ENCODE results near the gene GRIFIN.

The GRIFIN gene

DNA sequence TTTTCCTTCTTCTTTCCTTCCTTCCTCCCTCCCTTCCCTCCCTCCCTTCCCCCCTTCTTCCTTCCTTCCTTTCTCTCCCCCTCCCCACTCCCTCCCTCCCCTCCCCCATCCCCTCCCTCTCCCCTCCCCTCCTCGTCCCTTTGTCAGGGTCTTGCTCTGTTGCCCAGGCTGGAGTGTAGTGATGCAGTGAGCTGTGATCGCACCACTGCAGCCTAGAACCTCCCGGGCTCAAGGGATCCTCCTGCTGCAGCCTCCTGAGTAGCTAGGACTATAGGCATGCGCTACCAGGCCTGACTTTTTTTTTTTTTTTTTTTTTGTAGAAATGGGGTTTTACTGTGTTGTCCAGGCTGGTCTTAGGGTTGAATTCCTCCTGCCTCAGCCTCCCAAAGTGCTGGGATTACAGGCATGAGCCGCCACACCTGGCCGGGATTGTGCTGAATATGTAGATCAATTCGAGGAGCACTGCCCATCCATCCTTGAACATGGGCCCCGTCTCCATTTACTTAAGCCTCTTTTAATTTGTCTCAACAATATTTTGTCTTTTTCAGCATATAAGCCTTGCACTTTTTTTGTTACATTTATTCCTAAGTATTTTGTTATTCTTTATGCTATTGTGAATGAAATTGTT is 23.4 kb downstream of the GRIFIN start:
- DNase-seq, result no peak

DNA sequence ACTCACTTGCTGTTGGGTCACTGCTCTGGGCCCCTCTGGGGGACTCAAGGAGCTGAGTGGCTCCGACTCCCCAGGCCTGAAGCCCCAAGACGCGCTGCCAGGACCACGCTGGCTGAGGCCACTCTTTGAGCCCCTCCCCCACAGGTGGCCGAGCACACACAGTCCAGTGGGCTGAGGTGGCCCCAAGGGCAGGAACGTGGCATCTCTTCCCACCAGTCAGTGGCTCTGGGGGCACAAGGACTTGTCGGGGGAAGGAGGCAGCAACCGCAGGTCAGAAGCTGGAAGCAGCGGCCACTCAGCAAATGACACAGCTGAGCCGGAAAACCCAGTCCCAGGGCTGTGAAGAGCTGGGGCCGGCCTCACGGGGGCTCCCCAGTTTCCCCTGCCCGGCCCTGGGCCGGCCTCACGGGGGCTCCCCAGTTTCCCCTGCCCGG is 24.1 kb downstream of the GRIFIN start:
- peak; percentile 69 for DNase-seq

DNA sequence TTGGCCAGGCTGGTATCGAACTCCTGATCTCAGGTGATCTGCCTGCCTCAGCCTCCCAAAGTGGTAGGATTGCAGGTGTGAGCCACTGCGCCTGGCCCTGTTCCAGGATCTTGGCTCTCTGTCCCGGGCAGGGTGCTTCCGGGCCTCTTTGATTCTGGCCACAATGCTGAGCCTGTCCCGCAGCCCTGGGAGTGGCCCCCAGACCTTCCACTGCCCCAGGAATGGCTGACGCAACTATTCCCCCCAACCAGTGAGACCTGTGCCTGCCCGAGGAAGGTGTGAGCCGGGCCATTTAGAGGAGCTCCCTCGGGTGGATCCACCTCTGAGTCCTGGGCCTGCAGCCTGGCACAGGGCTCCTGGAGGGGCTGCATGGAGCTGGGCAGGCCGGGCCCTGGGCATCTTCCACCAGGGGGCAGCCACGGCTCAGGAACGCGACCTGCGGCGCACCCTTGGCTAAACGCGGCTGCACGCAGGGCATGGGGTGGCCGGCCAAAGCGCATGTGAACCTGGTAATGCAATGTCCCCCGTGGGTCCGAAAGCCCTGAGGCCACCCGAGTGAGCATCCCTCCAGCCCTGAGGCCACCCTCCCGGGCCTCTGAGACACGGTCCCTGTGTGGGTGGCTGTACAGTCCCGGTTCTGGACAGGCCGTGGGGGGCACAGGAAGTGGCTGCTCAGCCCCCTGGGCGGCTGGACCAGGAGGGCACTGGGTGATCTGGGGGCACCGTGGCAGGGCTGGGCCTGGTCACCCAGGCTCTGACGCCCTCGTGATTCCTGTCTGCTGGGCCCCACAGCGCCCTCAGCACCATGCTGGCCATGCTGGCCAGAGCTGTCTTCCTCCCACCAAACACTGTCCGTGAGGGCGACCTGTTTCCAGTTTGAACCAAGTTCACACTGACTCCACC is 24.8 kb downstream of the GRIFIN start:
- DNase-seq, result peak; percentile 95

DNA sequence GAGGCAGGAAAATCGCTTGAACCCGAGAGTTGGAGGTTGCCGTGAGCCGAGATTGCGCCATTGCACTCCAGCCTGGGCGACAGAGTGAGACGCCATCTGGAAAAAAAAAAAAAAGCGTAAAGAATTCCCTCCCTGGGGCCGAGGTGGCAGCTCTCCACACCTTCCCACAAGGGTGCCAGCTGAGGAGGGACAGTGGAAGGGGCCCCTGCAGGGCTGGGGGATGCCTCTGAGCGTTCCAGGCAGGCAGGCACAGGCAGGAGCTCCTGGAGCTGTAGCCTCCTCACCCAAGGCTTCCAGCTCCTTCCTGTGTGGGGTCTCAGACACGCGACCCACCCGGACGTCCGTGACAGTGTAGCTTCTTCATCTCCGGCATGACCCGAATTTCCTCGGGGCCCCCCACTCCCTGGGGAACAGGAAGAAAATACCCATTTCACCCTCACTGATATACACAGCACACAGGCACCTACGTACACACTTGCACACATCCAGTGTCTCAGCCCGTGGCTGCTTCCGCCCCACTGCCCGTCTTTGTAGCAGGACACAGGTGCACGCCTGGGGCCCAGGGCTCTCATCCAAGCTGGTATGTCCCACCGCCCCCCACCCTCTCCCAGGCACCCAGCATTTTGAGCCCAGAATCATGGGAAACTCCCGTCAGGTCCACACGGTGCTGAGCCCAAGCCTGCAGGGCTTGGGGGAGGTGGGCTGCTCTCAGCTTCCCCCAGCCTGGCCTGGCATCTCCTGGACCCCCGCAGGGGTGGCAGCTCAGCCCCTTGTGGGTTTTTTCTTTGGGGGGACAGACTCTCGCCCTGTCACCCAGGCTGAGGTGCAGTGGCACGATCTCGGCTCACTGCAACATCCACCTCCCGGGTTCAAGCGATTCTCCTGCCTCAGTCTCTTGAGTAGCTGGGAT is 25.7 kb downstream of the GRIFIN start:
- no peak for DNase-seq

DNA sequence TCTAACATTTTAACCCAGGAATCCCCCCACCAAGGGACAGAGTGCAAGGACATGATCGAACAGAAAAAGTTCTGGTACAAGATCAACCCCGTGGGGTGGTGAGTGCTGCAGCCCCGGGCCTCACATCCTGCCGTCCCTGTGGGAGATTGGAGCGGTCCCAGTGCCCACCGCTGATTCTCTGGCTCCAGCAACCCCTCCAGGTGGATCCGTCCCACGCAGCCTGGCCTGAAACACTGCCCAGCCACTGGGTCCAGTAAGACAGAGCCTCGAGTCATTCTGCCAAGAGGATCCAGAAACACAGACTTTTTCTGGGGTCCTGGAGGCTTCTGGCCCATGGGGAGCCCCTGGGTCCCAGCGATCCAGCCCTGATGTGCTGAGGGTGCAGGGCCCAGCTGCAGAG is 29.5 kb downstream of the GRIFIN start:
- no peak for DNase-seq

DNA sequence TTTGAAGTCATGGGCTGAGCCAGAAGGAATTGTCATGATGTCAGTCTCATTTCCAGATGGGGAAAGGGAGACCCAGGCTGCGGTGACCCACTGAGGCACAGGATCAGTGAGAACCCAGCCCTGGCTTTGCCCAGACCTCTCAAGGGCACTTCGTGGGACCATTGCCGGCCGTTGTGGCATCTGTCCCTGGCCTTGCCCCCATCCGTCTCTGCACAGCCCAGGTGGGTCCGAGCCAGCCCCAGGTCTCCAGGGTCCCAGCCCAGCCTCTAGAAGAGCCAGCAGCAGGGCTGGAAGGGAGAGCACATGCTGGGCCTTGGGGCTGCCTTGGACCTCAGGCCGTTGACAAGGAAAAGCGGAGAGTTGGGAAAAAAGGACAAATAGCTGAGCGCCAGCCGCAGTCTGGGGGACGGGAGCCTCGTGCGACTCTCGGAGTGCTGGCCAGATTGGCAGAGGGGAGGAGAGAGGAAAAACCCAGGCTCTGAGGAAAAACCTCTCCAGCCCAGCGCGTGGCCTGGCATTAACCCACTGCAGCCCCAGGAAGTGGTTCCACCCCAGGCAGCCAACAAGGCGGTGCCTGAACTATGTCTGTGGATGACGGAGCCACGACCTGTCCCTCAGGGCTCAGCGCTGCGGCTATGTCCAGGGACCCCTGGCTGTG is 30.2 kb downstream of the GRIFIN start:
- no peak for DNase-seq

DNA sequence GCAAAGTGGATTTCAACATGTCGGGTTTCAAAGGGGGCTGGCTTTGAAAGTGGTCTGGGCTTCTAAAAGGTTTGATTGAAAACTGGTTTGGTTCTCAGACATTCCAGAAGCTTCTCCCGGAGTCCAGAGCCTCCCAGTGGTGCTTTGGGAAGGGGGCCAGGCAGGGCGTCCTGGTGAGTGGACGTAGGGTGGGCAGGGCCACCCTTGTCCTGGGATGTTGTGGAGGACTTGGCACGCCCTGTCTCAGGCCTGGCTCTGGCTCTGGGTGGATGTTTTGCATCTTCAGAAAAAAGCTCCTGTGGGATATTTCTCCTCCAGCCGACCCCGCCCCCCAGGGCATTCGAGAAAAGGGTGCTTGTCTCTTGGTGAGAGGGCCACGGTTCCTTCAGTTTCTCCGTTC is 31.2 kb downstream of the GRIFIN start:
- no peak for DNase-seq

DNA sequence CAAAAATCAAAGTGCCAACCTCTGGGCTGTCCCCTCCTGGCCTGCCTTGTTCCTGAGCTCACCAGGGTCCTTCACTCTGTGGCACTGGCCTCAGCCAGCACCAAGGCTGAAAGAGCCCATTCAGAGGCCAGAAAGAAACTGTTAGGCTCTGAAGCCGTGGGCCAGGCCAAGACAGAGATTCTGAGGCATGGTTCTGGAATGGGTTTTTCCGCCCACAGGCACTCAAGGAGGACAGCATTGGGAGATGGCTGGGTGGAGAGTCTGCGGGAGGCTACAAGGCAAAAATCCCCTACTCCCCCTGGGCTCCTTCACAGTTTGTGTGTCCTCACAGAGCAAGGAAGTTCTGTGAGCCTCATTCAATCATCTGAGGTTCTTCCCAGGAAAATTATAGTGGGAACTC is 31.7 kb downstream of the GRIFIN start:
- no peak for DNase-seq

DNA sequence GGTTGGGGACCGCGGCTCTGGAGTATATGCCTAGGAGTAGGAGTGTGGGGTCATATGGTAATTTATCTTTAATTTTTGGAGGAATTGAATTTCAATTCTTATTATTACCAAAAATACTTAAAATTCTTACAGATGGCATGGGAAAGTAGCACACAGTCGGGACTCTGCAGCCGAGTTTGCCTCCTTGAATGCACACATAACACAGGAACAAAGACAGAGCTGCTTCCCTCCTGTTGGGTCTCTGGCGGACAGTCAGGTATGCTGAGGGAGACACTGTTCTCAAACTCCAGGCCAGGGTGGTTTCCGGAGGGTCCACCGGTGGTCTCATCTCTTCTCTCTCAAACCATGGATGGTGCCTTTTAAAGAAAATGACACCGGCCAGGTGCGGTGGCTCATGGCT is 32.7 kb downstream of the GRIFIN start:
- DNase-seq, result no peak

DNA sequence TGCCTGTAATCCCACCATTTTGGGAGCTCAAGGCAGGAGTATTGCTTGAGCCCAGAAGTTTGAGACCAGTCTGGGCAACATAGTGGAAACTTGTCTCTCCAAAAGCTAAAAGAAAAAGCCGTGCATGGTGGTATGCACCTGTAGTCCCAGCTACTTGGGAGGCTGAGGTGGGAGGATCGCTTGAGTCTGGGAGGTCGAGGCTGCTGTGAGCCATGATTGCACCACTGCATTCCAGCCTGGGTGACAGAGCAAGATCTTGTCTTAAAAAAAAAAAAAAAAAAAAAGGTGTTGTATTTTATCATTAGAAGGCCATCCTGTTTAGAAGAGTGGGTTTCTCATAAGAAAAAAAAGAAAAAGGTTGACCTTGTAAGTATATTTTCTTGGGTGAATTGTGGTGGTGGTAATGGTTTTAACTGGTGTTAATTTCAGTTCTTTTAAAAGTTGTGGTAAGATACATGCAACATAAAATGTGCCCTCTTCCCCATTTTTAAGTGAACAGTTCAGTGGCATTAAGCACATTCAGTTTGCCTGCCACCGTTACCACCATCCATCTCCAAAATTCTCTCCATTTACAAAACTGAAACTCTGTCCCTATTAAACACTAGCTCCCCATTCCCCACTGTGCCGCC is 34.7 kb downstream of the GRIFIN start:
- no peak for DNase-seq

DNA sequence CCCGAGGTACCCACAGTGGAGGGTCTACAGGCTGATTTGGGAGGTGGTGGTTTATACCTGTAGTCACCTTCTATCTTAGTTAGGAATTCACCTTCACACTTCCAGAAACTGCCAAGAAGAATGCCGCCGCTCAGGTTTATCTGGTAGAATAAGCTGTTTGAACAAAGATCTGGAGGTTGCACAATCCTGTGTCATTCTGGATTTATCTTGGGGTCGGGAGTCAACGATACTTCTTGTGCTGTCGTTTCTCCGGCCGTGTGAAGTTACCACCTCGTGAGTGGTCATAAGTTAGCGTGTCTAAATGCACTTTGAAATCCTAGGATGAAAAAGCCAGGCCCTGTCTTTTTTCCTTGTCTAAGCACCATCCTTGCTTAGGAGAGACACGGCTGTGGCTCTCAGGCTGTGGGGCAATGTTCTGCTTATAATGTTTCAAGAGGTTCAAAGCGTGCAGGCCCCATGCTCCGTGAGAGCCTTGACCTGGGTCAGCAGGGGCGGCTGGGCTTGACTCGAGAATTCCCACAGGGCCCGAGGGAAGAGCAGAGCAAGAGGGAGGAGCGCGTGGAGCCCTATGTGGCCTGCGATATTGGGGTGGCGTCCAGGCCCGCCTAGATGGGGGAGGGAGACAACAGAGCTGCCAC is 35.5 kb downstream of the GRIFIN start:
- no peak for DNase-seq

DNA sequence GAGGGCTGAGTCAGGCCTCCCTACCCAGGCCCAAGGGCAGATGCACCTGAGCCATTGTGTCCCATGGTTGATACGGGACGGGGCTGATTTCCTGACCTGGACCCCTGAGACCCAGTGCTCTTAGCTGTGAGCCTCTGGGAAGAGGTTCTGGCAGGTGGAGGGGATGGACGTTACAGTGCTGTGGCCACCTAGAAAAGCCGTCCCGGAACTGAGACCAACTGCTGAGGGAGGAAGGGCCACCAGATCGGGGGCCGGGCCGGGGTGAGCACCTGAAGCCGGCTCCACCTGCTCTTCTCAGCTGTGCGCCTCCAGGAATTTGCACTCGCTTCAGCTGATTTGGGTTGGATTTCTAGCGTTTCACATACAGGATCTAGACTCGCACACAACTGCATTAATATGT is 37.4 kb downstream of the GRIFIN start:
- DNase-seq, result no peak

DNA sequence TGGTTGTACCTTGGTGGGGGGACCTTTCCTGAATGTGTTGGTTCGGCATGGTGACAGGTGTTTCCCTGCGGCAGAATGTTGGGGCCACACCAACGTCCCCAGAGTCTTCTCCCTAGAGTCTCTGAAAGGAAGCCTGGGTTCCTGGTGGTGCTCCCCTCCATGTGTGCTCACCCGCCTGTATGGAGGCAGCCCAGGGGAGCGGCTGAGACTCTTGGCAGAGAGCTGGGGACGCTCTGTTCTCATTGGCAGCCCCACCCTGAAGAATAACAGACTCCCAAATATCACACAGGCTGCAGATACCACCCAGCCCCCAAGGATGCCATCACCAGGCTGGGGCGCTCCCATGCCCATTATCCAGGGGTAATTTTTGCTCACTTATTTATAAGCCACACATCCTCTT is 38.0 kb downstream of the GRIFIN start:
- no peak for DNase-seq

DNA sequence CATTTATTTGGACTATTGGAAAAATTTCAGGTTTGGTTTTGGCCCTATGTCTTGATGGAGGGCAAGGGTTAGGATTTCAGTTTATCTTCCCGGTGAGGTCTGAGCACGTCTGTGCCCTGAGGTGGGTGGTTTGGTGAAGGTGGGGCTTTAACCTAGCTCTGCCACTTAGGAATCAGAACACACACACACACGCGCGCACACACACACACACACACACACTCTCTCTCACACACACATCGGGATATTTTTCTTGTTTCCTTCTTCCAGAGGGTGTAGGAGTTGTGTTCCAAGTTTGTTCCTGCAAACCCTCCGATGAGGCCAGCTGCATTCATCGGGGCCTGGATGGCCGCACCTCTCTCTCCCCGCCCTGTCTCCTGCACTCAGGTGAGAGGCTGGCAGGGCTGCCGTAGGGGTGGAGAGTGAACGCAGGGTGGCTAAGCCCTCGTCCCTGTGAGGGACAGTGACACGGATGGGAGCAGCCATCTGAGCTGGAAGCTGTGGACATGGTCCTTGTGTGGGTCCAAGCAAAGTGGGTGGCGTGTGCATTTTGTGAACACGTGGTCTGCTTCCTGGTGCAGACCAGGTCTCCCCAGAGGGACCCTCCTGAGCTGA is 38.6 kb downstream of the GRIFIN start:
- DNase-seq, result no peak

DNA sequence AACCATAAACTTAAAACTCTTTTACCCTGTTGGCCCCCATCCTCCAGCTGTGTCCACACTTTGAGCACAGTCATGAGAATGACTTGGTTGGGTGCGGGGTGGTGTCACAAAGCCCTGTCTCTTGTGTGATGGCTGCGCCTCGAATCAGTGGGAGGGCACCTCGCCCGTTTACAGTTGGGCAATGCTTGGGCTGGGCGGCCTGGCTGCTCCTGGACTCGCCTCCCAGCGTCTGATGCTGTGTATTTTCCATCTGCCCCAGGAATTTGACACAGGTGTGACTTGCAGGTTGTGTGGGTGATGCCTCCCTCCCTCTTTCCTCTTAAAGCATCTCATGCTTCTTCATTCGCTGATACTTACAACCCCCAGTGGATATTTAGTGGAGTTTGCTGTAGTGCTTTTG is 39.1 kb downstream of the GRIFIN start:
- no peak for DNase-seq

DNA sequence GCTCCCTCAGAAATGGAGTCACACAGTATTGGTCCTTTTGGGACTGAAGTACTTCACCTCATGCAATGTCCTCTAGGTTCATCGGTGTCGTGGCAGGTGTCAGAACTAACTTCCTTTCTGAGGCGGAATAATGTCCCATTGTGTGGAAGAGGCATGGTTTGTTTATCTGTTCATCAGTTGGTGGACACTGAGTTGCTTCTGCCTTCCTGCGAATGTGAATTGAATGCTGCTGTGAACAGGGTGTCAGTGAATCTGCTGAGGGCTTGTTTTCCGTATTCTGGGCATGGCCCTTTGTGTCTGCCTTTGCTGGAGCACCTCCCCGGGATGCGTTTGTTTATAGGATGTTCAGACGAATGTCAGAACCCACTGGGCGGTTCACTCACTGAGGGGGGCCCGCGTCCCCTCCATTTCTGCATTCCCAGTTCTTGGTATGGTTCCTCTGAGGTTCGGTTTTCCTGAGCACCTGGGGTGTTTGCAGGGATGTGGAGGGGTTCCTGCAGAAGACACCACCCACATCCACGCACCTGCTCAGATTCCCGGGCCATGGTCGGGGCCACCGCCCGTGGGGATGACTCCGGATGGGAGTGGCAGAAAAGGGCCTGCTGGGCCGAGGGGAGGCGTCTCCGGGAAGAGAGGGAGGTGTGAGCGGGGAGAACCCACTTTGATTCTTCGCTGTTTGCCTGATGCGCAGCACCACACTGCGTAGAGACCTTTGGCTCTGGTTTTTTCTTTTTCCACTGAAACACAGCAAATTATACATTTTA is 39.7 kb downstream of the GRIFIN start:
- no peak for DNase-seq

DNA sequence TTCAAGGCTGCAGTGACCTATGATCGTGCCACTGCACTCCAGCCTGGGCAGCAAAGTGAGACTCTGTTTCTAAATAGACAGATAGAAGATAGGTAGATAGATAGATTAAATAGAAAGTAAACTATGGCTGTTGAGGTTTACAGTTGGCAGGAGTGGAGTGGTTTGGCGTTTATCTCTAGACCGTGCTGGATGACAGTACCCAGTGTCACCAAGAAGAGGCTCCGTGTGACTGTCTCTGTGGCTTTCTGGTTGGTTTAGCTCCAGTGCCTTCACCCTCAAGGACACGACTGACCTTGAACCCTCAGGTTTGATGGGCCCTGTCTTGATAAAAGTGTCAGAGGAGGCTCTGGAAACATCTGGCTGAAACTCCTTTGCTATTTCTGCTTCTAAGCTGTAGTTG is 41.1 kb downstream of the GRIFIN start:
- no peak for DNase-seq

DNA sequence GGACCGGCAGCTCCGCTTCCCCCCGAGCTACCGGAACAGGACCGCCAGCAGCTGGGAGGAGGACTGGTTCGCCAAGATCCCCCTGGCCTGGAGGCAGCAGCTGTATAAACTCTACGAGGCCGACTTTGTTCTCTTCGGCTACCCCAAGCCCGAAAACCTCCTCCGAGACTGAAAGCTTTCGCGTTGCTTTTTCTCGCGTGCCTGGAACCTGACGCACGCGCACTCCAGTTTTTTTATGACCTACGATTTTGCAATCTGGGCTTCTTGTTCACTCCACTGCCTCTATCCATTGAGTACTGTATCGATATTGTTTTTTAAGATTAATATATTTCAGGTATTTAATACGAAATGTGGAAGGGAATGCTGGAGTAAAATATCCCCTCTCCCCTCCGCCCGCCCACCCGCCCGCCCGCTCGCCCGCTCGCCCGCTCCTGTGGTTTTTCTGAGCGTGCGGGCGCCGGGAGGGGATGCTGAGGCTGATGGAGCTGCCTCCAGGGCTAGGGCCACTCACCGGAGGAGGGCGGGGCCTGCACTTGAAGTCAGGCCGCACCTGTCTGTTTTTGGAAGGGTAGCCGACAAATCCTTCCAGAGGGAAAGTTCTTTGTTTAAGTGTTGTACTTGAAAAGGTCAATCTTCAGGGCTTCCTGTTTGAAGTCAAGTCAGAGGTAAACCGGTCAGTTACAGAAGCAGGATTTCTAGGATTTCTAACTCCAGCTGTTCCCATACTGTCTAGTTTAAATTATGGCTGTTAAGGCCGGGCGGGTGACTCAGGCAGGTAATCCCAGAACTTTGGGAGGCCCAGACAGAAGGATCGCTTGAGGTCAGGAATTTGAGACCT is 42.3 kb downstream of the GRIFIN start:
- DNase-seq, result no peak

DNA sequence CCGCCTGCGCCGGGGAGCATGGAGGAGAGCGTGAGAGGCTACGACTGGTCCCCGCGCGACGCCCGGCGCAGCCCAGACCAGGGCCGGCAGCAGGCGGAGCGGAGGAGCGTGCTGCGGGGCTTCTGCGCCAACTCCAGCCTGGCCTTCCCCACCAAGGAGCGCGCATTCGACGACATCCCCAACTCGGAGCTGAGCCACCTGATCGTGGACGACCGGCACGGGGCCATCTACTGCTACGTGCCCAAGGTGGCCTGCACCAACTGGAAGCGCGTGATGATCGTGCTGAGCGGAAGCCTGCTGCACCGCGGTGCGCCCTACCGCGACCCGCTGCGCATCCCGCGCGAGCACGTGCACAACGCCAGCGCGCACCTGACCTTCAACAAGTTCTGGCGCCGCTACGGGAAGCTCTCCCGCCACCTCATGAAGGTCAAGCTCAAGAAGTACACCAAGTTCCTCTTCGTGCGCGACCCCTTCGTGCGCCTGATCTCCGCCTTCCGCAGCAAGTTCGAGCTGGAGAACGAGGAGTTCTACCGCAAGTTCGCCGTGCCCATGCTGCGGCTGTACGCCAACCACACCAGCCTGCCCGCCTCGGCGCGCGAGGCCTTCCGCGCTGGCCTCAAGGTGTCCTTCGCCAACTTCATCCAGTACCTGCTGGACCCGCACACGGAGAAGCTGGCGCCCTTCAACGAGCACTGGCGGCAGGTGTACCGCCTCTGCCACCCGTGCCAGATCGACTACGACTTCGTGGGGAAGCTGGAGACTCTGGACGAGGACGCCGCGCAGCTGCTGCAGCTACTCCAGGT is 43.1 kb downstream of the GRIFIN start:
- no peak for DNase-seq

All from activated CD8-positive, alpha-beta memory T cell treated with anti-CD3 and anti-CD28 coated beads, Interleukin-2, amount 50 U/mL, for 48 hours (primary cell).